Mucosa of rectum (tissue), 2 donors: Measurements from ENCODE around the gene VN1R4.
A peak's percentile ranks its signal among the peaks of the same experiment; 100 is the strongest.
"Not testable (repeated sequence)": the region's sequence is repeated elsewhere in the genome, so short reads cannot be mapped to it uniquely, and the experiment has no call there.

Experiments
- H3K27ac ChIP-seq, 2 donors: one replicate each; pipeline ENCODE4 v1.7.0; 2013; ENCODE audit warnings: inconsistent platforms in 2 of 2, low read depth in 2 of 2, low read length in 2 of 2
- H3K27me3 ChIP-seq, 2 donors: one replicate each; pipeline ENCODE4 v1.7.0; 2013; ENCODE audit warnings: low read length in 2 of 2; ENCODE audit not compliant: control insufficient read depth in 2 of 2, insufficient read depth in 2 of 2
- H3K36me3 ChIP-seq, 2 donors: one replicate each; pipeline ENCODE4 v1.7.0; 2013; ENCODE audit warnings: low read length in 2 of 2; ENCODE audit not compliant: control insufficient read depth in 2 of 2, insufficient read depth in 2 of 2
- H3K4me1 ChIP-seq, 2 donors: one replicate each; pipeline ENCODE4 v1.7.0; 2013; ENCODE audit warnings: low read length in 2 of 2, mild to moderate bottlenecking in 1 of 2; ENCODE audit not compliant: control insufficient read depth in 2 of 2, insufficient read depth in 2 of 2
- H3K4me3 ChIP-seq, 2 donors: one replicate each; pipeline ENCODE4 v1.7.0; 2013; ENCODE audit warnings: low read length in 2 of 2
- H3K9ac ChIP-seq, 2 donors: one replicate each; pipeline ENCODE4 v1.7.0; 2013; ENCODE audit warnings: low read length in 2 of 2, low read depth in 1 of 2, mild to moderate bottlenecking in 1 of 2
- H3K9me3 ChIP-seq, 2 donors: one replicate each; pipeline ENCODE4 v1.7.0; 2013; ENCODE audit warnings: low read length in 2 of 2; ENCODE audit not compliant: control insufficient read depth in 2 of 2
- donor health status: healthy.
- donor health status: Normal muscosa, but diverticular disease.

The VN1R4 gene

GRCh38 chr19:53272044-53272443 lies 4.5 kb upstream of the VN1R4 start:
- Histone ChIP-seq H3K4me3 (no peak overlapping the region), H3K4me1 (no peaks in the 10 kb centered on the region), H3K9me3 (peaks cover 2 to 9% of the 10 kb centered on the region in 2 donors), H3K36me3 (no peaks in the 10 kb centered on the region), H3K27ac (no peak overlapping the region), H3K27me3 (no peaks in the 10 kb centered on the region), H3K9ac (no peak overlapping the region)

- H3K4me3 ChIP-seq, H3K27me3 ChIP-seq, H3K36me3 ChIP-seq, H3K4me1 ChIP-seq, H3K9ac ChIP-seq, H3K27ac ChIP-seq: not testable (repeated sequence)
- H3K9me3 ChIP-seq, result peaks cover 2 to 13% of the 10 kb centered on the region in 2 donors
Measured at GRCh38 chr19:53269861-53270260, 2.3 kb upstream of the VN1R4 start.

GRCh38 chr19:53257715-53258342 lies 9.7 kb downstream of the VN1R4 start, which contains the start of gene VN1R2:
Gene VN1R2 (plus strand): TSS chr19:53258292. CDS start chr19:53258376, 84 bp downstream.
- not testable (repeated sequence) for H3K36me3 ChIP-seq, H3K4me3 ChIP-seq, H3K9ac ChIP-seq, H3K9me3 ChIP-seq, H3K4me1 ChIP-seq, H3K27me3 ChIP-seq, H3K27ac ChIP-seq

GRCh38 chr19:53254411-53255341 lies 12.8 kb downstream of the VN1R4 start, which contains the start of gene ZNF677:
Gene ZNF677 (minus strand): TSS chr19:53254873. CDS start chr19:53251550, 3,323 bp downstream.
- Histone ChIP-seq H3K9me3 (peaks cover 4 to 8% of the 10 kb centered on the region in 2 donors), H3K4me1 (peaks cover 0 to 2% of the 10 kb centered on the region in 2 donors), H3K4me3 (peak within 1 kb of the TSS; percentile 74 to 82), H3K36me3 (no peaks in the 10 kb centered on the region), H3K9ac (peak within 1 kb of the TSS; percentile 47 to 57), H3K27me3 (no peaks in the 10 kb centered on the region), H3K27ac (peak within 1 kb of the TSS; percentile 44 to 52)

GRCh38 chr19:53246498-53246897 lies 21.0 kb downstream of the VN1R4 start:
- no peaks in the 10 kb centered on the region for H3K4me1 ChIP-seq
- no peaks in the 10 kb centered on the region for H3K27me3 ChIP-seq
- no peak overlapping the region for H3K4me3 ChIP-seq
- H3K27ac ChIP-seq, result no peak overlapping the region
- peaks cover 26 to 35% of the 10 kb centered on the region in 2 donors for H3K9me3 ChIP-seq
- H3K36me3 ChIP-seq, result peaks cover 2 to 19% of the 10 kb centered on the region in 2 donors
- no peak overlapping the region for H3K9ac ChIP-seq

GRCh38 chr19:53237114-53237777 lies 30.3 kb downstream of the VN1R4 start:
- peaks cover 44 to 46% of the 10 kb centered on the region in 2 donors for H3K9me3 ChIP-seq
- no peak overlapping the region for H3K9ac ChIP-seq
- no peak overlapping the region for H3K4me3 ChIP-seq
- H3K27ac ChIP-seq, result no peak overlapping the region
- peaks cover 5 to 18% of the 10 kb centered on the region in 2 donors for H3K36me3 ChIP-seq
- no peaks in the 10 kb centered on the region for H3K4me1 ChIP-seq
- no peaks in the 10 kb centered on the region for H3K27me3 ChIP-seq

- Histone ChIP-seq H3K9me3 (peaks cover 15 to 19% of the 10 kb centered on the region in 2 donors), H3K27me3 (no peaks in the 10 kb centered on the region), H3K4me1 (no peaks in the 10 kb centered on the region), H3K4me3 (no peak overlapping the region), H3K27ac (no peak overlapping the region), H3K36me3 (no peaks in the 10 kb centered on the region), H3K9ac (no peak overlapping the region)
Measured at GRCh38 chr19:53224606-53225005, 42.9 kb downstream of the VN1R4 start.

- not testable (repeated sequence) for H3K4me3 ChIP-seq, H3K27me3 ChIP-seq, H3K27ac ChIP-seq, H3K36me3 ChIP-seq, H3K4me1 ChIP-seq, H3K9ac ChIP-seq
- peaks cover 17 to 19% of the 10 kb centered on the region in 2 donors for H3K9me3 ChIP-seq
Measured at GRCh38 chr19:53222716-53223115, 44.8 kb downstream of the VN1R4 start.
